ENCODE measurements around the gene BIRC2. TPM values are rescaled to one million over a fixed set of nuclear protein-coding genes. Genes with fewer than 3 reads are reported as not detected.
"Not testable (repeated sequence)": the region's sequence is repeated elsewhere in the genome, so short reads cannot be mapped to it uniquely, and the experiment has no call there.

The BIRC2 gene
- 66.5 and 107 TPM in 2 replicates for total RNA-seq (2014; rRNA removed; shearing (Covaris generic); ENCODE audit: low replicate concordance)

GRCh38 chr11:102346748-102347461 lies at the start of gene BIRC2:
TSS of gene BIRC2 (plus strand) at chr11:102347214. CDS start at chr11:102349855, 2,641 bp downstream.
- H3K27me3 ChIP-seq (ENCODE audit: low read length), result no peaks in the 10 kb centered on the region
- H3K4me2 ChIP-seq (ENCODE audit: low read depth, low read length, poor library complexity, severe bottlenecking), result peak within 1 kb of the TSS; percentile 92
- H3K9ac ChIP-seq (ENCODE audit: low read length), result peak within 1 kb of the TSS; percentile 83
- H3K4me3 ChIP-seq (ENCODE audit: low read length), result peak within 1 kb of the TSS; percentile 84
- H2AFZ ChIP-seq (ENCODE audit: low read length), result peak within 1 kb of the TSS; percentile 94
- peaks cover 24% of the 10 kb centered on the region for H3K4me1 ChIP-seq (ENCODE audit: low read length)
- peaks cover 18% of the 10 kb centered on the region for H3K36me3 ChIP-seq (ENCODE audit: insufficient read depth, low read length)
- no peaks in the 10 kb centered on the region for H3K9me2 ChIP-seq (replicated peaks; ENCODE audit: insufficient read depth, low read length)
- no peaks in the 10 kb centered on the region for H3K9me3 ChIP-seq (ENCODE audit: low read length)
- peak within 1 kb of the TSS; percentile 75 for H3K27ac ChIP-seq (ENCODE audit: low read length)
- peaks cover 6% of the 10 kb centered on the region; the same call in 1 of the 2 replicates for H4K20me1 ChIP-seq (ENCODE audit: insufficient read depth, low read depth, low read length)
- H3K79me2 ChIP-seq (ENCODE audit: low read length), result peaks cover 49% of the 10 kb centered on the region
- DNase-seq, result peak; percentile 100

DNA sequence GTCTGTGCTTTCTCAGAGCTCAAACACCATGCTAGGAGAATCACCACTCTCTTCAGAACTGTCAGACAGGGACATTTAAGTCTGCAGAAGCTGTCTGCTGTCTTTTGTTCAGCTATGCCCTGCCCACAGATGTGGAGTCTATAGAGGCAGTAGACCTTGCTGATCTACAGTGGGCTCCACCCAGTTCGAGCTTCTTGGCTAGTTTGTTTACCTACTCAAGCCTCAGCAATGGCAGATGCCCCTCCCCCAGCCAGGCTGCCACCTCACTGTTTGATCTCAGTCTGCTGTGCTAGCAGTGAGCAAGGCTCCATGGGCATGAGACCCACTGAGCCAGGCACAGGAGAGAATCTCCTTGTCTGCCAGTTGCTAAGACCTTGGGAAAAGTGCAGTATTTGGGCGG lies 46.2 kb upstream of the BIRC2 start:
- H3K9ac ChIP-seq (ENCODE audit: low read length); DNase-seq; H3K4me3 ChIP-seq (ENCODE audit: low read length); H3K9me3 ChIP-seq (ENCODE audit: low read length); H3K4me2 ChIP-seq (ENCODE audit: low read depth, low read length, poor library complexity, severe bottlenecking); H3K4me1 ChIP-seq (ENCODE audit: low read length); H3K27ac ChIP-seq (ENCODE audit: low read length); H3K36me3 ChIP-seq (ENCODE audit: insufficient read depth, low read length); H3K9me2 ChIP-seq (replicated peaks; ENCODE audit: insufficient read depth, low read length); H3K27me3 ChIP-seq (ENCODE audit: low read length); H2AFZ ChIP-seq (ENCODE audit: low read length); H3K79me2 ChIP-seq (ENCODE audit: low read length); H4K20me1 ChIP-seq (ENCODE audit: insufficient read depth, low read depth, low read length): not testable (repeated sequence)

GRCh38 chr11:102302241-102302640 lies 44.8 kb upstream of the BIRC2 start:
- Histone ChIP-seq H3K27ac (ENCODE audit: low read length) (no peak overlapping the region), H3K4me3 (ENCODE audit: low read length) (no peak overlapping the region), H3K27me3 (ENCODE audit: low read length) (peaks cover 7% of the 10 kb centered on the region; the same call in 1 of the 2 replicates), H3K9ac (ENCODE audit: low read length) (no peak overlapping the region), H3K4me2 (ENCODE audit: low read depth, low read length, poor library complexity, severe bottlenecking) (no peak overlapping the region), H3K36me3 (ENCODE audit: insufficient read depth, low read length) (no peaks in the 10 kb centered on the region), H3K79me2 (ENCODE audit: low read length) (no peaks in the 10 kb centered on the region), H3K9me3 (ENCODE audit: low read length) (no peaks in the 10 kb centered on the region), H4K20me1 (ENCODE audit: insufficient read depth, low read depth, low read length) (no peaks in the 10 kb centered on the region), H2AFZ (ENCODE audit: low read length) (no peak overlapping the region), H3K4me1 (ENCODE audit: low read length) (peaks cover 8% of the 10 kb centered on the region), H3K9me2 (replicated peaks; ENCODE audit: insufficient read depth, low read length) (no peaks in the 10 kb centered on the region)
- DNase-seq, result no peak

DNA sequence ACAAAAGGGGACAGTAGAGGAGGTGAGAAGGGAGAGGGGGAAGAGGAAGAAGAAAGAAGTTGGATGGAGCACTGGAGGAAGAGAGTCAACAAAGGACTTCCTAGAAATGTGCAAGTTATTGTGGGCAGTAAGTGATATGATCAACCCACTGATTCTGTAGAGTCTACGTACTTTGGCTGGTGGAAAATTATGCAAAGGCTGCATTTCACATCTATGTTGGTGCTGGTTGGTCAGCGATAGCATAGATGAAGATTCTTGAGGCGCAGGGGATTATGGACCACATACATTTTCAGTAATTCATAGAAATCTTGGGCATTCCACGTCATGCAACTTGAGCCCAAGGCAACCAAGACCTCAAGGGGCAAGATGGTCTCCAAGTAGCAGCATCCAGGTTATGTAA lies 42.3 kb upstream of the BIRC2 start:
- Histone ChIP-seq H3K36me3 (ENCODE audit: insufficient read depth, low read length) (no peaks in the 10 kb centered on the region), H4K20me1 (ENCODE audit: insufficient read depth, low read depth, low read length) (no peaks in the 10 kb centered on the region), H3K4me2 (ENCODE audit: low read depth, low read length, poor library complexity, severe bottlenecking) (no peak overlapping the region), H3K4me1 (ENCODE audit: low read length) (peaks cover 9% of the 10 kb centered on the region), H3K27ac (ENCODE audit: low read length) (no peak overlapping the region), H2AFZ (ENCODE audit: low read length) (no peak overlapping the region), H3K4me3 (ENCODE audit: low read length) (no peak overlapping the region), H3K9me3 (ENCODE audit: low read length) (no peaks in the 10 kb centered on the region), H3K79me2 (ENCODE audit: low read length) (no peaks in the 10 kb centered on the region), H3K9ac (ENCODE audit: low read length) (no peak overlapping the region), H3K9me2 (replicated peaks; ENCODE audit: insufficient read depth, low read length) (no peaks in the 10 kb centered on the region), H3K27me3 (ENCODE audit: low read length) (peaks cover 7% of the 10 kb centered on the region; the same call in 1 of the 2 replicates)
- no peak for DNase-seq

- H3K79me2 ChIP-seq (ENCODE audit: low read length), result no peaks in the 10 kb centered on the region
- H2AFZ ChIP-seq (ENCODE audit: low read length), result no peak overlapping the region
- no peak overlapping the region for H3K27ac ChIP-seq (ENCODE audit: low read length)
- H3K4me1 ChIP-seq (ENCODE audit: low read length), result peaks cover 9% of the 10 kb centered on the region
- no peak overlapping the region for H3K9ac ChIP-seq (ENCODE audit: low read length)
- H3K4me2 ChIP-seq (ENCODE audit: low read depth, low read length, poor library complexity, severe bottlenecking), result no peak overlapping the region
- H3K27me3 ChIP-seq (ENCODE audit: low read length), result peaks cover 7% of the 10 kb centered on the region; the same call in 1 of the 2 replicates
- no peaks in the 10 kb centered on the region for H4K20me1 ChIP-seq (ENCODE audit: insufficient read depth, low read depth, low read length)
- no peak for DNase-seq
- H3K9me2 ChIP-seq (replicated peaks; ENCODE audit: insufficient read depth, low read length), result no peaks in the 10 kb centered on the region
- H3K9me3 ChIP-seq (ENCODE audit: low read length), result no peaks in the 10 kb centered on the region
- H3K36me3 ChIP-seq (ENCODE audit: insufficient read depth, low read length), result no peaks in the 10 kb centered on the region
- H3K4me3 ChIP-seq (ENCODE audit: low read length), result no peak overlapping the region
Observed at GRCh38 chr11:102305352-102306047, 41.5 kb upstream of the BIRC2 start.

DNA sequence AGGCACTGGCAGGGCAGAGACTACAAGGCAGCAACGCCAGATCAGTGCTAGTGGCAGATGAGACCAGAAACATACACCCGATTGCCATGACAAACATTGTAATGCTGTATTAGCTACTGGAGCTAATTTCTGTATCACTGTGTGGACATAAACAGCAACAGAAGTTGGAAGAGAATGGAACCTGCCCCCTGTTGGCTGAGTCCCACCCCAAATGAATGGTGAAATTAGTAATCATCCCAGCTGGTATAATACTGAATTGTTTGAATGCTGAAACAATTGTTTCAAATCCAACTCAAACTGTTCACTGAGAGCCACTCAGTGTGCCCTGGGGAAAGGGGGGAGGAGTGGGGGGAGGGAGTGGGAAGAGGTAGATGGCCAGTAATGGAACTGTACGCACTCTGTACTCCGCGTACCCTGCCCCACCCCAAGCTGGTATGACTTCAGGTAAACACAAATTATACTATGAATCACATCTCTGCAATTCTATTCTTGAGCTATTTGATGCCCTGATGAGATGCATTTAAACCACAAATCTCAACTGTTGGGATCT lies 40.9 kb upstream of the BIRC2 start:
- Histone ChIP-seq H3K9me3 (ENCODE audit: low read length) (no peaks in the 10 kb centered on the region), H3K9me2 (replicated peaks; ENCODE audit: insufficient read depth, low read length) (no peaks in the 10 kb centered on the region), H4K20me1 (ENCODE audit: insufficient read depth, low read depth, low read length) (no peaks in the 10 kb centered on the region), H3K36me3 (ENCODE audit: insufficient read depth, low read length) (no peaks in the 10 kb centered on the region), H3K9ac (ENCODE audit: low read length) (no peak overlapping the region), H3K4me2 (ENCODE audit: low read depth, low read length, poor library complexity, severe bottlenecking) (no peak overlapping the region), H3K79me2 (ENCODE audit: low read length) (no peaks in the 10 kb centered on the region), H3K4me1 (ENCODE audit: low read length) (peaks cover 9% of the 10 kb centered on the region), H2AFZ (ENCODE audit: low read length) (no peak overlapping the region), H3K4me3 (ENCODE audit: low read length) (no peak overlapping the region), H3K27ac (ENCODE audit: low read length) (no peak overlapping the region), H3K27me3 (ENCODE audit: low read length) (peaks cover 7% of the 10 kb centered on the region; the same call in 1 of the 2 replicates)
- no peak for DNase-seq

- Histone ChIP-seq H2AFZ (ENCODE audit: low read length) (0 out of 2 replicates have a peak overlapping the region, but pooled peaks have one; percentile 5), H3K9ac (ENCODE audit: low read length) (no peak overlapping the region), H3K9me2 (replicated peaks; ENCODE audit: insufficient read depth, low read length) (no peaks in the 10 kb centered on the region), H4K20me1 (ENCODE audit: insufficient read depth, low read depth, low read length) (no peaks in the 10 kb centered on the region), H3K4me3 (ENCODE audit: low read length) (no peak overlapping the region), H3K79me2 (ENCODE audit: low read length) (no peaks in the 10 kb centered on the region), H3K9me3 (ENCODE audit: low read length) (no peaks in the 10 kb centered on the region), H3K36me3 (ENCODE audit: insufficient read depth, low read length) (no peaks in the 10 kb centered on the region), H3K4me2 (ENCODE audit: low read depth, low read length, poor library complexity, severe bottlenecking) (peak overlapping the region; percentile 9), H3K27ac (ENCODE audit: low read length) (no peak overlapping the region), H3K4me1 (ENCODE audit: low read length) (peaks cover 9% of the 10 kb centered on the region), H3K27me3 (ENCODE audit: low read length) (peaks cover 3% of the 10 kb centered on the region; the same call in 1 of the 2 replicates)
- peak; percentile 58 for DNase-seq
Observed at GRCh38 chr11:102306817-102307726, 39.9 kb upstream of the BIRC2 start.

Data from Karpas-422 (cell line).